ENCODE measurements around the gene IARS1. TPM values are rescaled to one million over a fixed set of nuclear protein-coding genes. Genes with fewer than 3 reads are reported as not detected.

The IARS1 gene
- total and polyA plus RNA-seq, 2 of the 8 experiments (the other 6 are each of a cell fraction or from before 2014, with no cell fraction given): 74.9 to 243 TPM

- no peak overlapping the region for H4K5ac ChIP-seq (ENCODE audit: insufficient read length, low read depth, low read length)
- no peaks in the 10 kb centered on the region for H3K23me2 ChIP-seq (ENCODE audit: low read depth, low read length)
- H3K4me1 ChIP-seq (replicated peaks in 1 of 4; ENCODE audit: control insufficient read depth in 3 of 4, insufficient read depth in 4 of 4, low read length in 3 of 4): no peaks in the 10 kb centered on the region
- no peak overlapping the region for H2AK5ac ChIP-seq (ENCODE audit: low read depth, low read length)
- WGBS, 2 experiments (ENCODE audit: extremely low coverage in 1 of 2, insufficient coverage in 1 of 2, insufficient read length in 1 of 2, insufficient replicate concordance in 2 of 2, low coverage in 1 of 2, low lambda C conversion rate in 2 of 2, missing lambda C conversion rate in 1 of 2): 91% methylated on average over 3 of the region's 3 CpGs; no CpG with 5 or more reads in 1 of the 2 experiments
- peaks cover 22 to 64% (median 42%) of the 10 kb centered on the region in 4 experiments for H3K36me3 ChIP-seq (ENCODE audit: control insufficient read depth in 2 of 4, insufficient read depth in 4 of 4, low read length in 3 of 4)
- CTCF ChIA-PET (ENCODE audit: partially characterized antibody): no interaction called here
- no peak overlapping the region for H2BK15ac ChIP-seq (ENCODE audit: low read length)
- POLR2A ChIA-PET (ENCODE audit: partially characterized antibody): no interaction called here
- H3K4me2 ChIP-seq (ENCODE audit: insufficient read depth in 1 of 2, low read depth in 2 of 2, low read length in 2 of 2): no peak overlapping the region
- no peak overlapping the region for H2BK20ac ChIP-seq (ENCODE audit: low read length)
- no peak overlapping the region for H4K8ac ChIP-seq (ENCODE audit: extremely low read depth, insufficient read depth, low read length)
- no peak overlapping the region for H2BK12ac ChIP-seq (ENCODE audit: low read depth, low read length)
- H3K14ac ChIP-seq (ENCODE audit: insufficient read length): no peak overlapping the region
- H3K9ac ChIP-seq (replicated peaks in 1 of 4; ENCODE audit: extremely low read depth in 1 of 4, low read depth in 3 of 4, low read length in 3 of 4): no peak overlapping the region
- H2AFZ ChIP-seq (ENCODE audit: low read length): no peak overlapping the region
- H2BK5ac ChIP-seq (ENCODE audit: low read depth, low read length): no peak overlapping the region
- peaks cover 0 to 6% of the 10 kb centered on the region in 2 experiments; a peak in 2 of 4 replicates for H3K79me2 ChIP-seq (ENCODE audit: control insufficient read depth in 1 of 2, insufficient read depth in 2 of 2, low read length in 2 of 2)
- H3K79me1 ChIP-seq (ENCODE audit: low read depth, low read length): no peaks in the 10 kb centered on the region
- no peak overlapping the region for H3K27ac ChIP-seq (ENCODE audit: low read depth, low read length)
- H4K20me1 ChIP-seq (replicated peaks in 1 of 2; ENCODE audit: control insufficient read depth in 1 of 2, insufficient read depth in 2 of 2, low read length in 2 of 2): peaks cover 0 to 2% of the 10 kb centered on the region in 2 experiments
- TF ChIP-seq POU5F1 (IDR thresholded peaks at IDR 0.05; ENCODE audit: low read depth, low read length): no peak
- no peak for TF ChIP-seq MAFK (IDR thresholded peaks at IDR 0.05; ENCODE audit: low read depth, low read length)
- no peak for TF ChIP-seq EGR1 (IDR thresholded peaks at IDR 0.05; ENCODE audit: borderline replicate concordance, low read depth, low read length)
- DNase-seq (ENCODE audit: low read depth in 1 of 2, low spot score in 2 of 2) (no peak), FAIRE-seq (no peak)
- no peaks in the 10 kb centered on the region for H3K27me3 ChIP-seq (replicated peaks in 1 of 4; ENCODE audit: control insufficient read depth in 3 of 4, extremely low read depth in 1 of 4, insufficient read depth in 3 of 4, low read length in 3 of 4)
- no peaks in the 10 kb centered on the region for H3K9me3 ChIP-seq (ENCODE audit: insufficient read depth in 2 of 2, low read depth in 1 of 2, low read length in 1 of 2)
- H3K4me3 ChIP-seq (ENCODE audit: extremely low read depth in 1 of 4, insufficient read depth in 2 of 4, low read depth in 3 of 4, low read length in 4 of 4): no peak overlapping the region
- H3K23ac ChIP-seq (ENCODE audit: insufficient read length): no peak overlapping the region
- no peak overlapping the region for H3K18ac ChIP-seq (ENCODE audit: extremely low read depth, low read length)
- H4K91ac ChIP-seq (replicated peaks; ENCODE audit: insufficient read length, low read length): no peak overlapping the region
- H3K4ac ChIP-seq (replicated peaks; ENCODE audit: insufficient read length, low read depth, low read length): no peak overlapping the region
- no peak overlapping the region for H3K56ac ChIP-seq (replicated peaks; ENCODE audit: insufficient read length, low read depth, low read length)
- no peak overlapping the region for H2BK120ac ChIP-seq (replicated peaks; ENCODE audit: low read depth, low read length)
These were observed 17.1 kb upstream of the IARS1 start for GRCh38 chr9:92310562-92310961.
